Thyroid gland (tissue), 4 donors: ENCODE measurements around the gene SLC22A14. TPM values are rescaled to one million over a fixed set of nuclear protein-coding genes. Genes with fewer than 3 reads are reported as not detected.
"Not testable (repeated sequence)": the region's sequence is repeated elsewhere in the genome, so short reads cannot be mapped to it uniquely, and the experiment has no call there.

ENCODE experiments used
- DNase-seq, 2 donors: peaks; one replicate each; pipeline ENCODE4 v3.0.0-alpha.2; 2019
- H3K27ac ChIP-seq, 3 donors: fragments of 200-600 bp; sonication (generic); 1 replicate in 2 of 3; 2 replicates in 1 of 3; pipeline ENCODE4 v1.5.1; 2016 to 2019; ENCODE audit warnings: mild to moderate bottlenecking in 1 of 3, moderate library complexity in 1 of 3
- H3K27me3 ChIP-seq: fragments of 200-600 bp; sonication (generic); one replicate; pipeline ENCODE4 v1.5.1; 2019
- H3K36me3 ChIP-seq, 2 donors: fragments of 200-600 bp; sonication (generic); one replicate each; pipeline ENCODE4 v1.5.1; 2016 to 2019
- H3K4me1 ChIP-seq, 2 donors: fragments of 200-600 bp; sonication (generic); one replicate each; pipeline ENCODE4 v1.5.1; 2017 to 2019
- H3K4me3 ChIP-seq, 3 donors: fragments of 200-600 bp; sonication (generic); replicated peaks in 1 of 3; 1 replicate in 2 of 3; 2 replicates in 1 of 3; pipeline ENCODE4 v1.5.1; 2016; ENCODE audit warnings: mild to moderate bottlenecking in 1 of 3
- H3K9me3 ChIP-seq: fragments of 200-600 bp; sonication (generic); one replicate; pipeline ENCODE4 v1.5.1; 2017
- POLR2A ChIP-seq, 2 donors: fragments of 450-650 bp; IDR thresholded peaks; one replicate each; pipeline ENCODE4 v1.6.1; 2017; ENCODE audit warnings: antibody characterized with exemption in 2 of 2, mild to moderate bottlenecking in 2 of 2, moderate library complexity in 1 of 2
- WGBS, 2 donors: methylation state at CpG; one replicate each; pipeline ENCODE4 v1.1.5; 2017; 5-methylcytosine and 5-hydroxymethylcytosine counted together
- intact Hi-C: fragments of 100-400 bp; cut with DNase I; formaldehyde crosslinking; loops from one replicate; pipeline ENCODE4 v1.15.1; 2023
- total RNA-seq, 4 donors: library from RNA; depleted of rRNA; stranded (reverse); fragments of >200 nt; gene quantifications; one replicate each; pipeline ENCODE4 v1.2.3, GENCODE V29; 2016
- TF ChIP-seq, protein P1 (sequence below), 6 experiments: fragments of 200-600 bp in 3 of 6; fragments of 450-650 bp in 3 of 6; sonication (generic) in 3 of 6; IDR thresholded peaks; one replicate each; pipeline ENCODE4 v1.5.1; 2016 to 2019; ENCODE audit warnings: antibody characterized with exemption in 6 of 6, mild to moderate bottlenecking in 2 of 6, inconsistent platforms in 1 of 6, moderate library complexity in 1 of 6

The SLC22A14 gene, protein sequence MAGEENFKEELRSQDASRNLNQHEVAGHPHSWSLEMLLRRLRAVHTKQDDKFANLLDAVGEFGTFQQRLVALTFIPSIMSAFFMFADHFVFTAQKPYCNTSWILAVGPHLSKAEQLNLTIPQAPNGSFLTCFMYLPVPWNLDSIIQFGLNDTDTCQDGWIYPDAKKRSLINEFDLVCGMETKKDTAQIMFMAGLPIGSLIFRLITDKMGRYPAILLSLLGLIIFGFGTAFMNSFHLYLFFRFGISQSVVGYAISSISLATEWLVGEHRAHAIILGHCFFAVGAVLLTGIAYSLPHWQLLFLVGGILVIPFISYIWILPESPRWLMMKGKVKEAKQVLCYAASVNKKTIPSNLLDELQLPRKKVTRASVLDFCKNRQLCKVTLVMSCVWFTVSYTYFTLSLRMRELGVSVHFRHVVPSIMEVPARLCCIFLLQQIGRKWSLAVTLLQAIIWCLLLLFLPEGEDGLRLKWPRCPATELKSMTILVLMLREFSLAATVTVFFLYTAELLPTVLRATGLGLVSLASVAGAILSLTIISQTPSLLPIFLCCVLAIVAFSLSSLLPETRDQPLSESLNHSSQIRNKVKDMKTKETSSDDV
- not detected for total RNA-seq

DNA sequence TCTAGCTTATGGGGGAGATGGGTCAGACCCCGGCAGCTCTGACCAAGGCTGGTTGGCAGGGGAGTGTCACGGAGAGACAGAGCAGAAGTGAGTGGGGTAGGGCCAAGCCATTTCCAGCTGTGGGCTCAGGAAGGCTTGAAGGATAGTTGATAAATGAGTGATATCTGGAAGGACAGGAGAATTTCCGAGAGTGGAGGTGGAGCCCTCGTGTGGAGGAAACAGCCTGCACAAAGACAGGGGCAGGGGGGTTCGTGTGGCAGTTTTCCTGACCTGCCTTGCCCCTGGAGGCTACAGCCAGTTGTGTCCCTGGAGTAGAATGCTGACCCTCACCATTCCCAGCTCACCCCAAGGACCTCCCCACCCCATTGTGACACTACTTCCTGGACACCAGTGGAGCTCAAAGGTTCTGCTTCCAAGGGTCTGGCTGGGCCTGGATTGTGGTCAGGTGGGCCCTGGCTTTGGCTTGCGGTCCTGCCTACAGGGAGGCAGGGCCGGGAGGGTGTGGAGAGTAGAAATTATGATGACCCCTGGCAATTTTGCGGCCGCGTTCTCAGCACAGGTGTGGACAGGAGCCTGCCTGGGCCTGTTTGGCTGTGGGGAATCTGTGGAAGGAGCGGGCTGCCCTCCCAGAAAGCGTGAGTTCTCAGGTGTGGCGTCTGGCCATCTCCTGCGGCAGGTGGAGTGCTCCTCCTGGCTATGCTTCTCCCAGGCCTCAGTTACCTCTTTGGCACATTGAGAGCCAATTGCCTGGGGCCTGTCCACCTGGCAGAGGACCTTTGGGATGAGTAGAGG lies at the start of gene SLC22A14:
Gene SLC22A14 (plus strand): TSS at position 400 of the 792 bp plus-strand sequence. CDS start 23,733 bp downstream, outside the sequence.
- intact Hi-C loops = no loop called here
- TF ChIP-seq POLR2A (IDR thresholded peaks at IDR 0.05) = no peak
- TF ChIP-seq, protein P1, sequence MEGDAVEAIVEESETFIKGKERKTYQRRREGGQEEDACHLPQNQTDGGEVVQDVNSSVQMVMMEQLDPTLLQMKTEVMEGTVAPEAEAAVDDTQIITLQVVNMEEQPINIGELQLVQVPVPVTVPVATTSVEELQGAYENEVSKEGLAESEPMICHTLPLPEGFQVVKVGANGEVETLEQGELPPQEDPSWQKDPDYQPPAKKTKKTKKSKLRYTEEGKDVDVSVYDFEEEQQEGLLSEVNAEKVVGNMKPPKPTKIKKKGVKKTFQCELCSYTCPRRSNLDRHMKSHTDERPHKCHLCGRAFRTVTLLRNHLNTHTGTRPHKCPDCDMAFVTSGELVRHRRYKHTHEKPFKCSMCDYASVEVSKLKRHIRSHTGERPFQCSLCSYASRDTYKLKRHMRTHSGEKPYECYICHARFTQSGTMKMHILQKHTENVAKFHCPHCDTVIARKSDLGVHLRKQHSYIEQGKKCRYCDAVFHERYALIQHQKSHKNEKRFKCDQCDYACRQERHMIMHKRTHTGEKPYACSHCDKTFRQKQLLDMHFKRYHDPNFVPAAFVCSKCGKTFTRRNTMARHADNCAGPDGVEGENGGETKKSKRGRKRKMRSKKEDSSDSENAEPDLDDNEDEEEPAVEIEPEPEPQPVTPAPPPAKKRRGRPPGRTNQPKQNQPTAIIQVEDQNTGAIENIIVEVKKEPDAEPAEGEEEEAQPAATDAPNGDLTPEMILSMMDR (IDR thresholded peaks at IDR 0.05) = no peak
- no peak within 1 kb of the TSS for H3K27ac ChIP-seq
- no peaks in the 10 kb centered on the region for H3K27me3 ChIP-seq
- no peaks in the 10 kb centered on the region for H3K4me1 ChIP-seq
- no peaks in the 10 kb centered on the region for H3K36me3 ChIP-seq
- no peak within 1 kb of the TSS for H3K4me3 ChIP-seq
- DNase-seq = no peak
- 92 to 93% methylated on average over 13 to 14 of the region's 14 CpGs for WGBS, 2 donors
- H3K9me3 ChIP-seq = no peaks in the 10 kb centered on the region

DNA sequence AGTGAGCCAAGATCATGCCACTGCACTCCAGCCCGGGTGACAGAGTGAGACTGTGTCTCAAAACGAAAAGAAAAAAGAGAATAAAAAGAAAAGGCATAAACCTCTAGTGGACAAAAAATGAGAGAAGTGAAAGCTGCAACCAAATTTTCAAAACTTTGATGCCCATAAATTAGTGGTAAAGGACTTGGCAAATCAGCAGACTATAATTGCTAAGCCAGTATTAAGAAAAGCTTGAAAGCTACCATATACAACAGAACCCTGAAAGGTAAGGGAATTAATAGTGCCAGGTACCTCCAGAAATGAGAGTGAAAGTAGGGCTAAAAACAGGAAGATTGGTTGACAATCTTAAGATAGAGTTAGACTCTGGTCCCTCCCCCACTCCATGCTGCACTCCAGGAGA lies 49.4 kb upstream of the SLC22A14 start:
- Histone ChIP-seq H3K4me1 (no peaks in the 10 kb centered on the region), H3K36me3 (peaks cover 14 to 15% of the 10 kb centered on the region in 2 donors), H3K27me3 (no peaks in the 10 kb centered on the region), H3K9me3 (no peaks in the 10 kb centered on the region), H3K27ac (no peak overlapping the region), H3K4me3 (no peak overlapping the region)
- DNase-seq = no peak
- 85 to 94% methylated on average over 2 of the region's 2 CpGs for whole genome bisulfite sequencing, 2 donors
- intact Hi-C loops = no loop called here
- TF ChIP-seq POLR2A (IDR thresholded peaks at IDR 0.05) = no peak
- TF ChIP-seq, protein P1 (IDR thresholded peaks at IDR 0.05) = no peak

DNA sequence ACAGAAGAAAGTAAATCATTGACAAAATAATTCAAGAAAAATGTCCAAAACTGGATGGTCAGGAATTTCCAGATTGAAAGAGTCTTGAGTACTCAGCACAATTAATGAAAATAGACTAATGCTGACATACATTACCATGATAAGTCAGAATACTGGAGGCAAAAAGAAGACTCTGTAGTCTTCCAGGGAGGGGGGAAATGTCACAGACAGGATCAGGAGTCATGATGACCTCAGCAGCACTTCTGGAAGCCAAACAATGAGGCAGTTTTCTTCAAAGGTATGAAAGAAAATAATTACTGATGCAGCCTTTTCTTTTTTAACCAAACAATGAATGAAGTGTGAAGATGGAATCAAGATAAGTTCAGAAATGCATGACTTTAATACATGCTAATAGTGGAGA lies 46.6 kb upstream of the SLC22A14 start:
- Histone ChIP-seq H3K27ac (no peak overlapping the region), H3K27me3 (no peaks in the 10 kb centered on the region), H3K4me3 (no peak overlapping the region), H3K4me1 (no peaks in the 10 kb centered on the region), H3K36me3 (peaks cover 13 to 18% of the 10 kb centered on the region in 2 donors), H3K9me3 (no peaks in the 10 kb centered on the region)
- DNase-seq = no peak
- TF ChIP-seq, protein P1 (IDR thresholded peaks at IDR 0.05) = no peak
- TF ChIP-seq POLR2A (IDR thresholded peaks at IDR 0.05) = no peak
- intact Hi-C loops = no loop called here

DNA sequence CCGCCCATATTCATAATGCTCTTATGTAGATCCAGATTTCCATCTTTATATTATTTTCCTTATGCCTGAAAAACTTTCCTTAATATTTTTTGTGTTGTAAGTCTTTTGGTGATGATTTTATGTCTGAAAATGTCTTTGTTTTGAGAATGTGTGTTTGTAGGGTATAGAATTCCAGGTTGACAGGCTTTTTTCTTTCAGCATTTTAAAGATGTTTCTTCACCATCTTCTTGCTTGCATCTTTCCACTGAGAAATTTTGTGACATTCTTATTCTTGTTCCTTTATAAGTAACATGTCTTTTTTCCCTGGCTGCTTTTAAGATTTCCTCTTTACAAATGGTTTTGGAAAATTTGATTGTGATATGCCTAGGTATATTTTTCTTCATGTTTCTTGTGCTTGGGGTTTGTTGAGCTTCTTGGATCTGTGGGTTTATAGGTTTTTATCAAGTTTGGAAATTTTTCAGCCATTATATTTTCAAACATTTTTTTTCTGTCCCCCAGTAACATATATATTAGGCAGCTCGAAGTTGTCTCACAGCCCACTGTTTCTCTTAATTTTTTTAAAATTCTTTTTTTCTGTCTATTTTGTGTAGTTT lies 43.6 kb upstream of the SLC22A14 start:
- no peaks in the 10 kb centered on the region for H3K4me1 ChIP-seq
- DNase-seq = no peak
- TF ChIP-seq, protein P1 (IDR thresholded peaks at IDR 0.05) = no peak
- no peak for TF ChIP-seq POLR2A (IDR thresholded peaks at IDR 0.05)
- H3K27ac ChIP-seq = no peak overlapping the region
- H3K27me3 ChIP-seq = no peaks in the 10 kb centered on the region
- no peaks in the 10 kb centered on the region for H3K9me3 ChIP-seq
- H3K4me3 ChIP-seq = no peak overlapping the region
- 98 to 99% methylated on average over 2 of the region's 2 CpGs for WGBS, 2 donors
- intact Hi-C loops = no loop called here
- peaks cover 8 to 18% of the 10 kb centered on the region in 2 donors for H3K36me3 ChIP-seq

DNA sequence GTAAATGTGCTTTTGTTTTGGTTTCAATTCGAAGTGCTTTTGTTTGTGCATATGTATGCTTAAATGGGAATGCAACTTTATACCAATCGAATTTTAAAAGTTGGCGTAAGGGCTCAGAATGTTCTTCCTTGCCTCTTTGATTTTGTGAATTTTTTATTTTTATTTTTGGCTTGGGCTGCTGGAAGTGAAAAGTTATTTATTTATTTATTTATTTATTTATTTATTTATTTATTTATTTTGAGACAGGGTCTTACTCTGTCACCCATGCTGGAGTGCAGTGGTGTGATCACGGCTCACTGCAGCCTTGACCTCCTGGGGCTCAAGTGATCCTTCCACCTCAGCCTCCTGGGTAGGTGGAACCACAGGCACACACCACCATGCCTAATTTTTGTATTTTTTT lies 39.3 kb upstream of the SLC22A14 start:
- H3K4me3 ChIP-seq, intact Hi-C loops, DNase-seq, H3K27me3 ChIP-seq, H3K9me3 ChIP-seq, H3K27ac ChIP-seq, H3K4me1 ChIP-seq: not testable (repeated sequence)
- H3K36me3 ChIP-seq = peaks cover 4 to 12% of the 10 kb centered on the region in 2 donors
- WGBS, 2 donors = 96 to 99% methylated on average over 4 of the region's 4 CpGs
